ENCODE data around the gene KMO.

KMO gene

GRCh38 chr1:241635556-241636152 is 103.5 kb downstream of the KMO start:
- no peaks in the 10 kb centered on the region for H3F3A ChIP-seq (ENCODE audit: low read depth)
- peak overlapping the region; percentile 7 for H3K4me3 ChIP-seq (ENCODE audit: low read length, poor library complexity, severe bottlenecking)
- H3K9ac ChIP-seq (ENCODE audit: low read depth, low read length, poor library complexity, severe bottlenecking) = no peak overlapping the region
- no peaks in the 10 kb centered on the region for H3K9me2 ChIP-seq (replicated peaks; ENCODE audit: low read depth, low read length)
- H4K20me1 ChIP-seq (ENCODE audit: insufficient read depth, low read length, poor library complexity, severe bottlenecking) = no peaks in the 10 kb centered on the region
- H3K4me1 ChIP-seq (ENCODE audit: insufficient read depth, low read length, poor library complexity, severe bottlenecking) = peaks cover 13% of the 10 kb centered on the region
- no peak overlapping the region for H2AFZ ChIP-seq (ENCODE audit: low read length)
- H3K79me2 ChIP-seq (ENCODE audit: insufficient read depth, low read length) = peaks cover 16% of the 10 kb centered on the region; the same call in 1 of the 2 replicates
- H3K4me2 ChIP-seq (ENCODE audit: low read depth, low read length, poor library complexity, severe bottlenecking) = peak overlapping the region; percentile 62
- no peaks in the 10 kb centered on the region for H3K36me3 ChIP-seq (ENCODE audit: insufficient read depth, low read length)
- H3K9me3 ChIP-seq (ENCODE audit: insufficient read depth, low read depth, low read length) = no peaks in the 10 kb centered on the region
- TF ChIP-seq CTCF (conservative IDR thresholded peaks at IDR 0.05; ENCODE audit: low read length) = no peak
- no peak for TF ChIP-seq EZH2phosphoT487 (IDR thresholded peaks at IDR 0.05; ENCODE audit: borderline replicate concordance)
- no peaks in the 10 kb centered on the region for H3K27me3 ChIP-seq (ENCODE audit: insufficient read depth, low read length, poor library complexity, severe bottlenecking)

- Histone ChIP-seq H3K9me2 (replicated peaks; ENCODE audit: low read depth, low read length) (no peaks in the 10 kb centered on the region), H3K9ac (ENCODE audit: low read depth, low read length, poor library complexity, severe bottlenecking) (no peak overlapping the region), H3K36me3 (ENCODE audit: insufficient read depth, low read length) (no peaks in the 10 kb centered on the region), H3K79me2 (ENCODE audit: insufficient read depth, low read length) (peaks cover 16% of the 10 kb centered on the region; the same call in 1 of the 2 replicates), H3F3A (ENCODE audit: low read depth) (no peaks in the 10 kb centered on the region), H2AFZ (ENCODE audit: low read length) (no peak overlapping the region), H3K4me2 (ENCODE audit: low read depth, low read length, poor library complexity, severe bottlenecking) (peak overlapping the region; percentile 62), H3K4me1 (ENCODE audit: insufficient read depth, low read length, poor library complexity, severe bottlenecking) (peaks cover 13% of the 10 kb centered on the region), H4K20me1 (ENCODE audit: insufficient read depth, low read length, poor library complexity, severe bottlenecking) (no peaks in the 10 kb centered on the region), H3K9me3 (ENCODE audit: insufficient read depth, low read depth, low read length) (no peaks in the 10 kb centered on the region), H3K4me3 (ENCODE audit: low read length, poor library complexity, severe bottlenecking) (peak overlapping the region; percentile 7), H3K27me3 (ENCODE audit: insufficient read depth, low read length, poor library complexity, severe bottlenecking) (no peaks in the 10 kb centered on the region)
- TF ChIP-seq EZH2phosphoT487 (IDR thresholded peaks at IDR 0.05; ENCODE audit: borderline replicate concordance) (no peak), CTCF (conservative IDR thresholded peaks at IDR 0.05; ENCODE audit: low read length) (no peak)
These were observed 104.1 kb downstream of the KMO start for GRCh38 chr1:241636291-241636690.

- H3K36me3 ChIP-seq (ENCODE audit: insufficient read depth, low read length) = no peaks in the 10 kb centered on the region
- TF ChIP-seq EZH2phosphoT487 (IDR thresholded peaks at IDR 0.05; ENCODE audit: borderline replicate concordance) (no peak), CTCF (conservative IDR thresholded peaks at IDR 0.05; ENCODE audit: low read length) (no peak)
- no peaks in the 10 kb centered on the region for H3K27me3 ChIP-seq (ENCODE audit: insufficient read depth, low read length, poor library complexity, severe bottlenecking)
- no peaks in the 10 kb centered on the region for H3F3A ChIP-seq (ENCODE audit: low read depth)
- H2AFZ ChIP-seq (ENCODE audit: low read length) = no peak overlapping the region
- H3K9me3 ChIP-seq (ENCODE audit: insufficient read depth, low read depth, low read length) = no peaks in the 10 kb centered on the region
- H3K4me2 ChIP-seq (ENCODE audit: low read depth, low read length, poor library complexity, severe bottlenecking) = peak overlapping the region; percentile 62
- no peaks in the 10 kb centered on the region for H4K20me1 ChIP-seq (ENCODE audit: insufficient read depth, low read length, poor library complexity, severe bottlenecking)
- H3K9me2 ChIP-seq (replicated peaks; ENCODE audit: low read depth, low read length) = no peaks in the 10 kb centered on the region
- no peak overlapping the region for H3K9ac ChIP-seq (ENCODE audit: low read depth, low read length, poor library complexity, severe bottlenecking)
- peak overlapping the region; percentile 73 for H3K4me3 ChIP-seq (ENCODE audit: low read length, poor library complexity, severe bottlenecking)
- H3K79me2 ChIP-seq (ENCODE audit: insufficient read depth, low read length) = peaks cover 16% of the 10 kb centered on the region; the same call in 1 of the 2 replicates
- peaks cover 13% of the 10 kb centered on the region for H3K4me1 ChIP-seq (ENCODE audit: insufficient read depth, low read length, poor library complexity, severe bottlenecking)
These were observed 104.9 kb downstream of the KMO start for GRCh38 chr1:241637046-241637590.
